H1 (cell line): ENCODE data around the gene APOL5. TPM values are rescaled to one million over a fixed set of nuclear protein-coding genes. Genes with fewer than 3 reads are reported as not detected.

Source experiments
- CTCF ChIA-PET: fragments of 300-600 bp; sonication (Branson Sonifier 250); formaldehyde crosslinking; loops from one replicate; lab custom pipeline; 2021; ENCODE audit not compliant: partially characterized antibody; lab: Charles Lee
- POLR2A ChIA-PET: fragments of 300-600 bp; sonication (Branson Sonifier 250); formaldehyde crosslinking; loops from one replicate; lab custom pipeline; 2021; ENCODE audit warnings: inconsistent platforms; ENCODE audit not compliant: partially characterized antibody; lab: Charles Lee
- DNase-seq, 2 experiments: peaks; one replicate each; pipeline versions ENCODE4 v3.0.0 to v3.0.0-alpha.2; 2010 to 2022; ENCODE audit warnings: low spot score in 2 of 2, low read depth in 1 of 2, mixed read lengths in 1 of 2
- FAIRE-seq: peaks from 2 replicates; lab custom pipeline; 2011; peaks lifted over from hg19 to GRCh38; lab: Jason Lieb, UNC
- H2AFZ ChIP-seq: 2 replicates; pipeline ENCODE4 v1.8.1; 2012; ENCODE audit warnings: low read length, inconsistent platforms
- H2AK5ac ChIP-seq: 2 replicates; pipeline ENCODE4 v1.6.1; 2013; ENCODE audit warnings: low read depth, low read length
- H2BK120ac ChIP-seq: replicated peaks from 2 replicates; pipeline ENCODE3; 2013; ENCODE audit warnings: low read depth, low read length, inconsistent platforms
- H2BK12ac ChIP-seq: 2 replicates; pipeline ENCODE4 v1.6.1; 2013; ENCODE audit warnings: low read depth, low read length
- H2BK15ac ChIP-seq: 2 replicates; pipeline ENCODE4 v1.6.1; 2013; ENCODE audit warnings: low read length
- H2BK20ac ChIP-seq: 2 replicates; pipeline ENCODE4 v1.6.1; 2013; ENCODE audit warnings: low read length
- H2BK5ac ChIP-seq: 2 replicates; pipeline ENCODE4 v1.6.1; 2013; ENCODE audit warnings: low read depth, low read length
- H3K14ac ChIP-seq: 2 replicates; pipeline ENCODE4 v1.6.1; 2013; ENCODE audit warnings: inconsistent platforms; ENCODE audit not compliant: insufficient read length
- H3K18ac ChIP-seq: 2 replicates; pipeline ENCODE4 v1.6.1; 2013; ENCODE audit warnings: low read length; ENCODE audit errors: extremely low read depth
- H3K23ac ChIP-seq: 2 replicates; pipeline ENCODE4 v1.6.1; 2013; ENCODE audit warnings: inconsistent platforms; ENCODE audit not compliant: insufficient read length
- H3K23me2 ChIP-seq: 2 replicates; pipeline ENCODE4 v1.6.1; 2013; ENCODE audit warnings: low read depth, low read length
- H3K27ac ChIP-seq: 2 replicates; pipeline ENCODE4 v1.6.1; 2011; ENCODE audit warnings: low read depth, low read length, inconsistent platforms
- H3K27me3 ChIP-seq, 4 experiments: replicated peaks in 1 of 4; 1 replicate in 1 of 4; 2 replicates in 3 of 4; pipeline versions ENCODE4 v1.6.1 to v1.8.1; 2011 to 2013; ENCODE audit warnings: low read length in 3 of 4, mild to moderate bottlenecking in 3 of 4, inconsistent platforms in 2 of 4, mixed read lengths in 2 of 4, moderate library complexity in 1 of 4; ENCODE audit not compliant: control insufficient read depth in 3 of 4, insufficient read depth in 3 of 4; ENCODE audit errors: extremely low read depth in 1 of 4
- H3K36me3 ChIP-seq, 4 experiments: 2 replicates each; pipeline versions ENCODE4 v1.6.1 to v1.8.1; 2011 to 2013; ENCODE audit warnings: mild to moderate bottlenecking in 4 of 4, low read length in 3 of 4, moderate library complexity in 2 of 4, control low read depth in 1 of 4, inconsistent platforms in 1 of 4; ENCODE audit not compliant: insufficient read depth in 4 of 4, control insufficient read depth in 2 of 4
- H3K4ac ChIP-seq: replicated peaks from 2 replicates; pipeline ENCODE3; 2013; ENCODE audit warnings: low read length, low read depth, mixed read lengths, inconsistent platforms; ENCODE audit not compliant: insufficient read length
- H3K4me1 ChIP-seq, 4 experiments: replicated peaks in 1 of 4; 1 replicate in 1 of 4; 2 replicates in 3 of 4; pipeline versions ENCODE4 v1.6.1 to v1.8.1; 2011 to 2013; ENCODE audit warnings: low read length in 3 of 4, inconsistent platforms in 2 of 4, mixed read lengths in 1 of 4; ENCODE audit not compliant: insufficient read depth in 4 of 4, control insufficient read depth in 3 of 4
- H3K4me2 ChIP-seq, 2 experiments: 2 replicates each; pipeline versions ENCODE4 v1.6.1 to v1.8.1; 2011 to 2013; ENCODE audit warnings: low read depth in 2 of 2, low read length in 2 of 2, control low read depth in 1 of 2, inconsistent platforms in 1 of 2, mild to moderate bottlenecking in 1 of 2; ENCODE audit not compliant: insufficient read depth in 1 of 2
- H3K4me3 ChIP-seq, 4 experiments: fragments of 200-600, 300-600 bp in 1 of 4; sonication (generic), shearing (Covaris generic), sonication (Bioruptor Twin) in 1 of 4; 2 replicates each; pipeline versions ENCODE4 v1.5.1 to v1.8.1; 2011 to 2016; ENCODE audit warnings: low read length in 4 of 4, low read depth in 3 of 4, control low read depth in 2 of 4, inconsistent platforms in 2 of 4, mild to moderate bottlenecking in 2 of 4, mixed read lengths in 1 of 4, moderate library complexity in 1 of 4; ENCODE audit not compliant: insufficient read depth in 2 of 4; ENCODE audit errors: extremely low read depth in 1 of 4
- H3K56ac ChIP-seq: replicated peaks from 2 replicates; pipeline ENCODE3; 2013; ENCODE audit warnings: low read depth, mild to moderate bottlenecking, mixed read lengths, low read length, inconsistent platforms; ENCODE audit not compliant: insufficient read length
- H3K79me1 ChIP-seq: 2 replicates; pipeline ENCODE4 v1.6.1; 2013; ENCODE audit warnings: low read depth, low read length, control low read depth
- H3K79me2 ChIP-seq, 2 experiments: 2 replicates each; pipeline versions ENCODE4 v1.6.1 to v1.8.1; 2012 to 2013; ENCODE audit warnings: low read length in 2 of 2, mild to moderate bottlenecking in 2 of 2, inconsistent platforms in 1 of 2; ENCODE audit not compliant: insufficient read depth in 2 of 2, control insufficient read depth in 1 of 2
- H3K9ac ChIP-seq, 4 experiments: replicated peaks in 1 of 4; 1 replicate in 1 of 4; 2 replicates in 3 of 4; pipeline versions ENCODE4 v1.6.1 to v1.8.1; 2011 to 2013; ENCODE audit warnings: low read depth in 3 of 4, low read length in 3 of 4, control low read depth in 2 of 4, mild to moderate bottlenecking in 2 of 4, moderate library complexity in 2 of 4, inconsistent platforms in 1 of 4; ENCODE audit errors: extremely low read depth in 1 of 4
- H3K9me3 ChIP-seq, 2 experiments: 2 replicates each; pipeline versions ENCODE4 v1.6.1 to v1.8.1; 2012 to 2013; ENCODE audit warnings: mild to moderate bottlenecking in 2 of 2, moderate library complexity in 2 of 2, control low read depth in 1 of 2, inconsistent platforms in 1 of 2, low read depth in 1 of 2, low read length in 1 of 2, mixed read lengths in 1 of 2; ENCODE audit not compliant: insufficient read depth in 2 of 2
- H4K20me1 ChIP-seq, 2 experiments: replicated peaks in 1 of 2; 2 replicates each; pipeline versions ENCODE3 to v1.8.1; 2011 to 2013; ENCODE audit warnings: inconsistent platforms in 2 of 2, low read length in 2 of 2, mild to moderate bottlenecking in 1 of 2; ENCODE audit not compliant: insufficient read depth in 2 of 2, control insufficient read depth in 1 of 2
- H4K5ac ChIP-seq: 2 replicates; pipeline ENCODE4 v1.6.1; 2013; ENCODE audit warnings: low read length, low read depth, mixed read lengths, inconsistent platforms; ENCODE audit not compliant: insufficient read length
- H4K8ac ChIP-seq: 2 replicates; pipeline ENCODE4 v1.8.0; 2013; ENCODE audit warnings: mild to moderate bottlenecking, moderate library complexity, low read length, inconsistent platforms; ENCODE audit not compliant: insufficient read depth; ENCODE audit errors: extremely low read depth
- H4K91ac ChIP-seq: replicated peaks from 2 replicates; pipeline ENCODE3; 2013; ENCODE audit warnings: low read length, mixed read lengths, inconsistent platforms; ENCODE audit not compliant: insufficient read length
- ATF3 ChIP-seq: IDR thresholded peaks from 2 replicates; pipeline ENCODE4 v1.6.1; 2011; ENCODE audit warnings: low read depth, mild to moderate bottlenecking, low read length; ENCODE audit not compliant: insufficient read depth
- KDM5A ChIP-seq: fragments of 200-600 bp; IDR thresholded peaks from 2 replicates; pipeline ENCODE4 v1.7.1; 2012; ENCODE audit warnings: mild to moderate bottlenecking, low read length, inconsistent platforms, mixed read lengths
- WGBS, 2 experiments: shearing (Covaris generic) in 1 of 2; methylation state at CpG; one replicate each; pipeline versions ENCODE4 v1.1.6 to v1.1.7; 2013 to 2015; ENCODE audit warnings: low lambda C conversion rate in 2 of 2, mixed read lengths in 2 of 2, inconsistent platforms in 1 of 2, low coverage in 1 of 2, missing lambda C conversion rate in 1 of 2; ENCODE audit not compliant: insufficient replicate concordance in 2 of 2, insufficient coverage in 1 of 2, insufficient read length in 1 of 2; ENCODE audit errors: extremely low coverage in 1 of 2, missing lambda C conversion rate in 1 of 2; 5-methylcytosine and 5-hydroxymethylcytosine counted together
- polyA plus RNA-seq, 7 experiments: library from polyadenylated mRNA; depleted of rRNA in 3 of 7; stranded (reverse) in 5 of 7; unstranded in 2 of 7; fragments of >200 nt in 5 of 7; fragments of 200-250 nt in 2 of 7; gene quantifications; 1 replicate in 5 of 7; 2 replicates in 1 of 7; 4 replicates in 1 of 7; pipeline versions ENCODE4 v1.2.1 to v1.2.3, GENCODE V29; 2011 to 2013; ENCODE audit warnings: missing spikeins in 2 of 7, mixed read lengths in 2 of 7
- total RNA-seq: library from RNA; stranded (reverse); fragmentation: NEBNext Ultra II Directional; extraction: Animal tissue kit (Norgen Biotek cat#: 25700); gene quantifications from 2 replicates; pipeline ENCODE4 v1.2.1, GENCODE V29; 2021

Gene APOL5
- total and polyA plus RNA-seq, 2 of the 8 experiments (the other 6 are each of a cell fraction or from before 2014, with no cell fraction given): not detected

- Histone ChIP-seq H2BK20ac (no peak overlapping the region), H3K23ac (no peak overlapping the region), H3K4ac (no peak overlapping the region), H3K27me3 (no peaks in the 10 kb centered on the region), H3K9me3 (no peaks in the 10 kb centered on the region), H4K20me1 (no peaks in the 10 kb centered on the region), H3K56ac (no peak overlapping the region), H2BK12ac (no peak overlapping the region), H3K23me2 (no peaks in the 10 kb centered on the region), H3K27ac (no peak overlapping the region), H3K18ac (no peak overlapping the region; the same call in 1 of the 2 replicates), H2BK15ac (no peak overlapping the region), H3K79me2 (no peaks in the 10 kb centered on the region), H3K79me1 (no peaks in the 10 kb centered on the region), H4K5ac (peak overlapping the region; percentile 51), H2AK5ac (no peak overlapping the region), H2AFZ (no peak overlapping the region), H3K4me2 (no peak overlapping the region), H3K4me1 (peaks cover 2 to 23% (median 17%) of the 10 kb centered on the region in 4 experiments; a peak in 5 of 7 replicates), H4K8ac (no peak overlapping the region), H3K9ac (no peak overlapping the region), H3K14ac (no peak overlapping the region), H3K36me3 (peaks cover 0 to 21% (median 3%) of the 10 kb centered on the region in 4 experiments; a peak in 3 of 8 replicates), H3K4me3 (no peak overlapping the region), H2BK5ac (0 out of 2 replicates have a peak overlapping the region, but pooled peaks have one; percentile 71), H4K91ac (no peak overlapping the region), H2BK120ac (no peak overlapping the region)
- DNase-seq (no peak), FAIRE-seq (peak; percentile 45)
- TF ChIP-seq ATF3 (no peak), KDM5A (no peak)
- ChIA-PET POLR2A (interaction anchor here (0.8 to 2.0 kb wide), 2 partner anchors 14 to 168 kb away, joined by 3 to 8 read pairs; no protein-coding TSS in a partner anchor), CTCF (interaction anchor here (0.8 to 2.6 kb wide), 11 partner anchors 9 to 778 kb away, joined by 3 to 11 read pairs (median 4); no protein-coding TSS in a partner anchor)
- 73% methylated on average over 10 of the region's 10 CpGs; no CpG with 5 or more reads in 1 of the 2 experiments for WGBS, 2 experiments
Measured at GRCh38 chr22:35749808-35750207, 32.1 kb downstream of the APOL5 start.
